Endothelial cell of umbilical vein (primary cell): ENCODE measurements around the gene SVEP1.
"Not testable (repeated sequence)": the region's sequence is repeated elsewhere in the genome, so short reads cannot be mapped to it uniquely, and the experiment has no call there.

Experiments
- CTCF ChIP-seq, 2 donors: IDR thresholded peaks; 1 replicate in 1 of 2; 2 replicates in 1 of 2; pipeline ENCODE4 v1.5.1; 2011; ENCODE audit warnings: low read length in 2 of 2, mild to moderate bottlenecking in 2 of 2, moderate library complexity in 2 of 2, control low read depth in 1 of 2, inconsistent platforms in 1 of 2, low read depth in 1 of 2; ENCODE audit not compliant: insufficient read depth in 1 of 2; ENCODE audit errors: extremely low read depth in 1 of 2
- GATA2 ChIP-seq: IDR thresholded peaks from 2 replicates; pipeline ENCODE4 v1.7.0; 2011; ENCODE audit warnings: low read depth, mild to moderate bottlenecking, moderate library complexity, mixed read lengths, low read length; ENCODE audit not compliant: insufficient read length, insufficient read depth
- JUN ChIP-seq: IDR thresholded peaks from 2 replicates; pipeline ENCODE4 v1.6.1; 2011; ENCODE audit warnings: borderline replicate concordance, low read depth; ENCODE audit not compliant: insufficient read length, insufficient read depth
- MAX ChIP-seq: IDR thresholded peaks from 2 replicates; pipeline ENCODE4 v1.6.1; 2011; ENCODE audit not compliant: insufficient read depth, insufficient read length
- MYC ChIP-seq: IDR thresholded peaks from one replicate; pipeline ENCODE4 v1.6.1; 2011; ENCODE audit warnings: mild to moderate bottlenecking, low read depth, low read length
- POLR2A ChIP-seq: IDR thresholded peaks from 2 replicates; pipeline ENCODE4 v1.6.1; 2012; ENCODE audit warnings: low read depth, mild to moderate bottlenecking, control low read depth, low read length
- POLR2AphosphoS5 ChIP-seq: IDR thresholded peaks from 2 replicates; pipeline ENCODE4 v1.6.1; 2012; ENCODE audit warnings: low read depth, mild to moderate bottlenecking, control low read depth, low read length, moderate library complexity; ENCODE audit not compliant: insufficient read depth

GRCh38 chr9:110534162-110534561 is 45.4 kb downstream of the SVEP1 start:
- TF ChIP-seq GATA2; POLR2AphosphoS5; CTCF (IDR thresholded peaks at IDR 0.05; ENCODE audit: extremely low read depth in 1 of 2, insufficient read depth in 1 of 2, low read depth in 1 of 2, low read length in 2 of 2); MAX; MYC; JUN; POLR2A: not testable (repeated sequence)
